Colon (tissue), 2 donors: Measurements from ENCODE around the gene TUBGCP4.
"Not testable (repeated sequence)": the region's sequence is repeated elsewhere in the genome, so short reads cannot be mapped to it uniquely, and the experiment has no call there.

Source experiments
- FAIRE-seq: peaks from 2 replicates; lab custom pipeline; 2012; peaks lifted over from hg19 to GRCh38; lab: Jason Lieb, UNC
- donor health status: control.
- donor health status: control.

The TUBGCP4 gene, protein sequence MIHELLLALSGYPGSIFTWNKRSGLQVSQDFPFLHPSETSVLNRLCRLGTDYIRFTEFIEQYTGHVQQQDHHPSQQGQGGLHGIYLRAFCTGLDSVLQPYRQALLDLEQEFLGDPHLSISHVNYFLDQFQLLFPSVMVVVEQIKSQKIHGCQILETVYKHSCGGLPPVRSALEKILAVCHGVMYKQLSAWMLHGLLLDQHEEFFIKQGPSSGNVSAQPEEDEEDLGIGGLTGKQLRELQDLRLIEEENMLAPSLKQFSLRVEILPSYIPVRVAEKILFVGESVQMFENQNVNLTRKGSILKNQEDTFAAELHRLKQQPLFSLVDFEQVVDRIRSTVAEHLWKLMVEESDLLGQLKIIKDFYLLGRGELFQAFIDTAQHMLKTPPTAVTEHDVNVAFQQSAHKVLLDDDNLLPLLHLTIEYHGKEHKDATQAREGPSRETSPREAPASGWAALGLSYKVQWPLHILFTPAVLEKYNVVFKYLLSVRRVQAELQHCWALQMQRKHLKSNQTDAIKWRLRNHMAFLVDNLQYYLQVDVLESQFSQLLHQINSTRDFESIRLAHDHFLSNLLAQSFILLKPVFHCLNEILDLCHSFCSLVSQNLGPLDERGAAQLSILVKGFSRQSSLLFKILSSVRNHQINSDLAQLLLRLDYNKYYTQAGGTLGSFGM

DNA sequence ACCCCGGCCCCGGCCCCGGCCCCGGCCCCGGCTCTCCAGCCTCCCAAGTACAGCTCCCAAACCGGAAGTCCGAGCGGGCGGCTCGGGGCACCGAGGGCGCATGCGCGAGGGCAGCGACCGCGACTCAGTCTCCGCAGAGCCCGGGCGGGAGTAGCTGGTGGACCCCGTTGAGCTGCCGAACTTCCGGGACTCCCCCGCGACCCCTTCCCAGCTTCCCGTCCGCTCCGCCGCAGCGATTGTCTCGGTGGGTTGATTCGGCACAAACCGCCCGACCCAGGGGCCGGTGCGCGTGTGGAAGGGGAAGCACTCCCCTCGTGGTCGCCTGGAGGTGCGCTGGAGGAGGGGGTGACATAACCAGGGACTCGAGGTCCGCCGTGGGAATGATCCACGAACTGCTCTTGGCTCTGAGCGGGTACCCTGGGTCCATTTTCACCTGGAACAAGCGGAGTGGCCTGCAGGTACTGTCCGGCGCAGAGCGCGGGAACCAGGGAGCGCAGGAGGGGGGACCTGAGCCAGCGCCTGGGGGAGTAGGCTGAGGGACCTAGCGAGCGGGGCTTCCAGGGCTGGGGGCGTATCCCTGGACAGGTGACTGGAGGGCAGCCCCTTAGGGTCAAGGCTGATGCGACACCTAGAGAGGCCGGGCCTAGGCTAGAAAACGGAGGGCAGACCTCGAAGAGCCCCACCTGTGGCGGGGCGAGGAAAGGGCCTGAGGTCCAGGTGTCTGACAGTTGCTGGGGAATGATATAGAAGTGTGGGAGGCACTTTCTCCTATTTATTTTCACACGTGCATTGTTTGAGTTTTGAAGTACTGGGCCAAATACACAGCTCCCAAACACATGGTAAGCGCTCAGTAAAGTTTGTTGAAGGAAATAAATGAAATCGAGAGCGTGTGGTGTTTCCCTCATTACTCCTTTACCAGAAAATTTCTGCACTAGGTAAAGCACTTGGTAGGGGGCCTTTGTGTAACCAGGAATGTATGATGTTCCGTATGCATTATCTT, at the start of gene TUBGCP4, which contains the start of gene ZSCAN29:
TSS of gene TUBGCP4 (plus strand) at position 127 of the 1,000 bp plus-strand sequence. CDS start at position 381, 254 bp downstream.
TSS of gene ZSCAN29 (minus strand) at position 69 of the 1,000 bp plus-strand sequence. CDS start 1,130 bp downstream, outside the sequence.
- no peak for FAIRE-seq

DNA sequence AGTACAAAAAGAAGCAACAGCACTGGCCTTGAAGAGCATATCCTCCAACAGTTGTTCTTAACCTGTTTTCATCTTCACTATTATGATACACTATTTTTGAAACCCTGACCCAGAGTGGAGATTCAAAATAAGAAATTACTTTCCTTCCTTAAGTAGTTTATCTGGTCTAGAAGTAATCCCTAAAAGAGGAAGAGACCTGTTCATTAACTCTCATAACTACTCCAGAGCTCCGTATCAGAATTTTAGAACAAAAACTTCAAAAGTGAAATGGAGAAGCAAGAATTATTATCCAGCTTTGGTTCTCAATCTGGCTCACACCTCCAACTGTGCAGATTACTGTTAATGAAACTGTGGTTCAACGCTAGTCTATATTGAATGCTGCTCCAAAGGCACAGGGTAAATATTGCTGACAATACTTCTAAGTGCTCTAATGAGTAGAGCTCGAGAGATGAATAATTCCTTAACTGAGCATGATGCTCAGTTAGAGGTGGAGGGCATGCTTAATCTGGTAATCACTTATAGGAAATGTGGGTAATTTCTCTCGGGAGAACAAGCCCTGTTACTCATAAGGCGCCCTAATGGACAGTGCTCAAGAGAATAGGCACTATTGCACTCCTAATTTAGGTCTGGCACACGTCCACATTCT, 45.7 kb upstream of the TUBGCP4 start:
- FAIRE-seq, result no peak

DNA sequence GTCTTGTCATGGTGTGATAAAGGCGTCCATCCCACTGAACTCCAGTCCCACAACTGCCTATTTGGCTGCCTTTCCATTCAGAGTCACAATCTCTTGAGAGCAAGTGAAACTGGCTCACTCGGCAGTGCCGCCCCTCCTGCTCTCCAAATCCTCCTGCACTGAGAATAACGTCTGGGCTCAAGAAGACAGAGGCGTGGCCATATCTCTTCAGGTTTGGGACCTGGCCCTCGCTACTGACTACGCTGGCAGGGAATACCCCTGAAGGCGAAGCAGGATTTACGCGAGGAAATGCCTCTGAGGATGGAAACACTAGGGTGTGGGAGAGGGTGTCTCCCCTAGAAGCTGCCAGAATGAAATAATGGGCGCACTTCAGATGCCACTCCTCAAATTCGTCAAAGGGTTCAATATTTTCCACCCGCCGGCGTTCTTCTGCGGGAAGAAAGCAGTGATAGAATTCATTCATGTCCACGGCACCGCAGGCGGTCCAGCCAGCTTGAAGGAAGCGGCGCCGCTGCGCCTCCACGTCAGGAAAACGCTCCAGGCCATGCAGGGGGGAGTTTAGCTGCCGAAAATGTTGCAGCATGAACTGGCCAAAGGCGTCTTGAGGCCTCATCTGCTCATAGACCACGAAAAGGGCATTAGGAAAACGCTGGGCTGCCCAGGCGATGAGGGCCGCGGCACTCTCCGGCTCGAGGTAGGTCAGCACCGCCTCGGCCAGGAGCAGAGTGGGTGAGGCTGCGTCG, 41.5 kb upstream of the TUBGCP4 start:
- FAIRE-seq, result no peak

DNA sequence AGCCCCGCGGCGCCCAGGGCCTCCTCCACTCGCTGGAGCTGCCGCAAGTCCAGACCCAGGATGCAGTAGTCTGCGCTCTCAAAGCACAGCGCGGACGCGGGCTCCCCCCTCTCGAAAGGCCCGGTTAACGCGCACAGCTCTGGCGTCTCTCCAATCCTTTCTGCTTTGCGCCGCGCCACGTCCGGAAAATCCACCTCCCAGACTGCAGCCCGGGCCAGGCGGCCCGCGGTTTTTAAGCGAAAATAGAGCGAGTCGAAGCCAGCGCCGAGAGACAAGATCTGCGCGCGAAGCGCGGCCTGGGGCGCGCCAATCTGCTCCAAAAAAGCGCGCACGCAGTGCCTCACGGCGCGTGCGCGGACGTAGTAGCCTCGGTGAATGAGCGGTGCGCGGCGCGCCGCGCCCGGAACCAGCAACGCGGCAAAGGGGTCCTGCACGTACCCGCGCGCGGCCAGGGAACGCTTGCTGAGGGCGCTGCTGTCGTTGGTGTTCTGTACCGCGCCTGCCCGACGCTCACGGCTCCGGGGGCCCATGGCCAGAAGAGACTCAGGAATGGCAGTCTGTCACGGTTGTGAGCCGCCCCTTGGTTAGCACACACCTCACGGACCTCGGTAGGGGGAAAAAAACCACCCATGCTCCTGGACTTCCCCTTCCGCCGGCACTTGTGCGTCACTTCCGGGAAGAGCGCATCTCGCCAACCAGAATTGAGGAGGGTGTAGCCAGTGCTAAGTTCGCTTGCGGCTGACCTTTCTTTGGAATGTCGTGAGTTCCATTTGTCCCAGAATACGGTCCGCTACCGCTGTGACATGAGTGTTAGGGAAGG, 40.7 kb upstream of the TUBGCP4 start, which contains the start of gene LCMT2:
TSS of gene LCMT2 (minus strand) at position 614 of the 820 bp plus-strand sequence. CDS start at position 530, 84 bp downstream.
- no peak for FAIRE-seq

DNA sequence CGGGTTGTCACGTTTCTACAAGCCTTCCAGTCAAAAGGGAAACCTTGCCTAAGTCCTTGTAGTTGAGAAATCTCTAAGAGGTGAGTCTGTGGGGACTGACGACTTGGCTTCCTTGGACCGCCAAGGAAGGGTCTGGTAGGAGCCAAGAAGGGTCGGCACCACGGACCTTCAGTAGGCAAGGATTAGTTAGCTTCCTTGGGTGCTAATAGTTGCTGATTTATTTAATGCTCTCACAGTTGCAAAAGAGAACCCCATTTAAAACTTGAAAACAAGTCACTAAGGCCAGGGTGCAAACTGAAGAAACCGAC, 40.2 kb upstream of the TUBGCP4 start:
- FAIRE-seq, result no peak

DNA sequence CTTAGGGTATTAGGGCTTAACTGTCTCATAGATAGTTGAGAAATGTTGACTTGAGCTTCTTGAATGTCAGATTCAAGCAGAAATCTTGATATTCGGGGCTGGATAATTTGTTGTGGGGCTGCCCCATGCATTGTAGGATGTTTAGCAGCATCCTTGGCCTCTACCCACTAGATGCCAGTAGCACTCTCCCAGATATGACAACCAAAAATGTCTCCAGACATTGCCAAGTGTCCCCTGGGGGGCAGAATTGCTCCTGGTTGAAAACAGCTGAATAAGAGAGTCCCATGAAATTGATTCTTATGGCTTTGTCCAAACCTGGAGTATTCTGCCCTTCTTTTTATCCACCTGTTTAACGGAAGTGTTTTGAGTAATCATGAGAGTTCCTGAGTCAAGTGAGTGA, 24.6 kb upstream of the TUBGCP4 start:
- no peak for FAIRE-seq

DNA sequence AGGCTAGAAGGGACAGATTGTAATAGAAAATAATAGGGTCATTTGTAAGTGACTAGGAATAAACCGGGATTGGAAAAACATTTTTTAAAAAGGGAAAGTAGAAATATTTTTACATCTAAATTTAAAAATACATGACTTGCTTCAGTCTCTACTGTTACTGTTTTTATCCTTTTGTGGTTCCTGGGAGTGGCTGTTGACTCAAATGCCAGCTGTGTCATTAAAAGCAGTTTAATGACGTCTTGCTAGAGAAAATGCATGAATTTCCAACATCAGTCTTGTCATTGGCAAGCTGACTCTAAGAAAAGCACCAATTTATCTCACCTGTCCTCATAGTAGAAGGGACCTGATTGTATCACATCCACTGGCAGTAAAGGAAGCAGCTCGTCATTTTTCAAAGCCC, 23.8 kb upstream of the TUBGCP4 start:
- no peak for FAIRE-seq

DNA sequence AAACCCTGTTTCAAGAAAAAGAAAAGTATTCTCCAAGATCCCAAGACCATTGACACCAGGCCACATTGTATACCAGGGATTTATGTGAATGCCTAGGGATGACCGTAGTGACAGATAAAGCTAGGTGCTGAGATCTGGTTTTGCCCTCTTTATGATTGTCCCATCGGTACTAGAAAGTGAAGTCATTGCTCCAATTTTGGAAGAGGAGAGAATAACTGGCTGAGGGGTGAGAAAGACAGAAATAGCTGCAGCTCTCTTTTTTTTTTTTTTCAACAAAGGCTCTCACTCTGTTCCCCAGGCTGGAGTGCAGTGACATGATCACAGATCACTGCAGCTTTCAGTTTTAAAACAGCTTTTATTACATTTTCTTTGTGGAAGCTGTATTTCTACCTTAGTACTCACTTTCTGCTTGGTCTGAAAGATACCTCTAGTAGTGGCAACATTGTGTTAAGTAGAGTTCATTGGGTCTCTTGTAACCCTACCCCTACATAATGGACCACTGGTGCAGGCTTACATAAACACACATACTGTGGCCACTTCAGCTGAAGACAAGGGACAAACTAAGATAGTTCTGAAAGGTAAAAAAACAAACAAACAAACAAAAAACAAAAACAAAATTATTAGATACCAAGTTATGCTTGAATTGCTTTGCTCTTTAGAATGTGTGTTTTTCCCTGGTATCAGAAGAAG, 18.1 kb upstream of the TUBGCP4 start:
- FAIRE-seq, result no peak

DNA sequence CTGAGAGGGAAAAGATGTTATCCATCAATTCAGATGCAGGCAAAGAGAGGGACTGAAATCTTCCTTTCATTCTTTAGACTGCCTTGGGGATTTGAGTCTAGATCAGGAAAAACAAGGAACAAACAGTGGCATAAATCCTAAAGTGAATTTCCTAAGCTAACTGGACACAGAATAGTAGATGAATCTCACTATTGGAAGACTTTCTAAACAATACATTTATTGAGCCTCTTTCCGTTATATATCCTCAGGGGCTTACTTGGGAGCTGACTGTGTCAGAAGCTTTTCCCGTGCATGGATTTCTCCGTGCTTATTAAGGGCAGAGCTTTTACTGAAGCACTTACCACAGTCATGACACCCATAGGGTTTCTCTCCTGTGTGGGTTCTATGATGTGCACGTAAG, 10.1 kb upstream of the TUBGCP4 start:
- FAIRE-seq, result no peak

DNA sequence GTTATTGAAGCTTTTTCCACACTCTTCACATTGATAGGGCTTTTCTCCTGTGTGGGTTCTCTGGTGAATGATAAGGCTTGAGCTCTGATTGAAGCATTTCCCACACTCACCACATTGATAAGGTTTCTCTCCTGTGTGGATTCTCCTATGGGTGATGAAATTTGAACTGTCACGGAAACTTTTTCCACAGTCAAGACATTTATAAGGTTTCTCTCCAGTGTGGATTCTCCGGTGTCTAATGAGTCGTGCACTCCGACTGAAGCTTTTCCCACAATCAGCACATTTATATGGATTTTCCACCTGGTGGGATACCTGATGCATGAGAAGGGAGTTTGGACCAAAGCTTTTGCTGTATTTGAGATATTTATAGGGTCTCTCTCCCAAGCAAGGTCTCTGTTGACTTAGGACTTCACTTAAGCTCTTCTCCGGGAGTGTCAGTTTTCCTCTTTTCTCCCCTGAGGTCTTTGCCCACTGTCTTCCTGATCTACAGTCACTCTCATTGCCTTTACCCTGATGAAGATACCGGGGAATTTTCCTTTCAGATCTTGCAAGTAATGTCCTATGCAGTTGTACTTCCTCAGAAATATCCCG, 9.5 kb upstream of the TUBGCP4 start:
- no peak for FAIRE-seq

DNA sequence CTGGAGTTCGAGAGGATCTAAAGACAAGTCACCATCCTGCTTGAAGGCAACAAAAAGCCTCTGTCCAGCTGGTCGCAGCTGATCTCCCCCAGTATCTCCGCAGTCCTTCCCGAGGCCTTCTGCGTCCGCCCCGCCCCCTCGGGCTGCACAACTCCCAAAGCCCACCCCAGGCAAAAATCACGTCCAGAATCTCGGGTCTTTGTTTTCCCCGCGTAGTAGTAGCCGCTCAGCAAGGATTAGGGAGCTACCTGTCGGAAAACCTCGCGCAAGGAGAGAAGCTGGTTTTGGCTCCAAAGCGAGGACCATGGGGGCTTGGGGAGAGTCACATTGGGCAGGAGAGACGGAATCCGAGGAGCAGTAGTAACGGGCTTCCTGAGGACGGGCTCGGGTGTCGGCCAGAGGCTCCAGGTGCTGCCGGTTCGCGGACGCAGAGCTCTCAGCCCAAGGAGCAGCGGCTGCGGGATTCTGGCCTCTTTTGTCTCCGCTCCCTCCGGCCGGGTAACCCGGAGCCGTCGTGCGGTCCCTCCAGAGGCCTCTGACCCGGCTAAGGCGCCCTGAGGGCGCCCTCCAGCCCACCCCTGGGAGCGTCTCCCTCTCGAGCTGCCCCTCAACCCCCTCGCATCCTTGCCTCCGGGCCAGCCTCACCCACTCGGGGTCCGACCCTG, 459 bp upstream of the TUBGCP4 start:
- no peak for FAIRE-seq

DNA sequence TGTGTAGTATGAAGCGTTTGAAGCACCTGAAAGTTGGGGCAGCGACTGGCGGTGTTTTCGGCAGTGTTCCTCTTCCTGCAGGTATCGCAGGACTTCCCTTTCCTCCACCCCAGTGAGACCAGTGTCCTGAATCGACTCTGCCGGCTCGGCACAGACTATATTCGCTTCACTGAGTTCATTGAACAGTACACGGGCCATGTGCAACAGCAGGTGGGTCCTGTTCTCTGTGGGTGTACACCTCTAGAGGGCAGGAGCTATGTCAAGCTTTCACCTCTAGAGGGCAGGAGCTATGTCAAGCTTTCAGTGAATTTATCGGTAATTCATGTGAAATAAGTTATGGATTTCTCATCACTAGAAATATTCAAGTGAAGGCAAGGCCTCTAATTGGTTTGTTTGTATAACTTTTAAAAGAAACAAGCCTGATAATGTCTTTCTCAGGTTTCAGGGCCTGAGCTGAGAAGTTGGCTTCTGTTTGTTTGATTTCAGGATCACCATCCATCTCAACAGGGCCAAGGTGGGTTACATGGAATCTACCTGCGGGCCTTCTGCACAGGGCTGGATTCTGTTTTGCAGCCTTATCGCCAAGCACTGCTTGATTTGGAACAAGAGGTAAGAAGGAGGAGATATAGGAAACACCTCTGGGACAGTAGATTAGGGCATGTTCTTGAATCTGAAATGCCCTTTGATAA, 5.3 kb downstream of the TUBGCP4 start:
- no peak for FAIRE-seq

DNA sequence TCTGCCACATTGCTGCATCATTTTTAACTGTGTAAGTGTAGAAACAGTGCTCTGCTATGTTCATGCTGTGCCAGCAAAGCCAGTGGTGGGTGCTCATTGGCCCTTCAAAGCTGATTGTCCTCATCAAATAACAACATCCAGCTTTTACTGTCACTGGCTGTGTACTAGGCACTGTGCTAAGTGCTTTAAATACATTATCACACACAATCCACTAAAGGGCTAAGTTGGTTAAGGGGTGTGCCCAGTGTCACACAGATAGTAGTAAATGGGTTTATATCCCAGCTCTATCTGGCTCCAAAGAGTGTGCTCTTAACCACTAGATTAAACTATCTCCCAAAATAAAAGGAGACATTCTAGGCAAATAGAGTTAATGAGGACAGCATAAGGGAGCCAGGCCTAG, 7.7 kb downstream of the TUBGCP4 start:
- no peak for FAIRE-seq

DNA sequence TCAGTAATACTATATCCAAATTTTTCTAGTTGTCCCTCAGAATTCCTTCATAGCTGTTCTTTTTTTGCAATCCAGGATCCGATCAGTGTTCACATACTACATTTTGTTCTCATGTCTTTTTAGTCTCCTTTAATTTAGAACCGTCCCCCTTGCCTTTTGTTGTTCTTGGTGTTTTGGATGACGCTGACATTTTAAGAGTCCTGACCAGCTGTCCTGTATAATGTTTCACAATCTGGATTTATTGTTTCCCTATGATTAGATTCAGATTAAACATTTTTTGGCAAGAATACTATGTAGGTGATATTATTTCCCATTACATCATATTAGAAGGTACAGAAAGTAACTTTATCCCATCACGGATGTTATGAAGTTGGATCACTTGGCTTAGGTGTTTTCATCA, 11.4 kb downstream of the TUBGCP4 start:
- FAIRE-seq, result no peak

DNA sequence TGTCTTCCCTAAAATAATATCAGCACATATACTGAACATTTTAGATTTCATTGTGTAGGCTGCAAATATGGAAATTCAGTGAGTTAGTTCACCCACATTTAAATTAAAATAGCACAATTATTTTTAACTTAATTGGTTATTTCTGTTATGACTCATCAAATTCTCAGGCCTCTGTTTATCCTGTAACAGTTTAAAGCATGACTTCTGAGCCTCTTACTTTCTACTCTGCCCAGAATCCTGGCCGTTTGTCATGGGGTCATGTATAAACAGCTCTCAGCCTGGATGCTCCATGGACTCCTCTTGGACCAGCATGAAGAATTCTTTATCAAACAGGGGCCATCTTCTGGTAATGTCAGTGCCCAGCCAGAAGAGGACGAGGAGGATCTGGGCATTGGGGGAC, 12.2 kb downstream of the TUBGCP4 start:
- no peak for FAIRE-seq

DNA sequence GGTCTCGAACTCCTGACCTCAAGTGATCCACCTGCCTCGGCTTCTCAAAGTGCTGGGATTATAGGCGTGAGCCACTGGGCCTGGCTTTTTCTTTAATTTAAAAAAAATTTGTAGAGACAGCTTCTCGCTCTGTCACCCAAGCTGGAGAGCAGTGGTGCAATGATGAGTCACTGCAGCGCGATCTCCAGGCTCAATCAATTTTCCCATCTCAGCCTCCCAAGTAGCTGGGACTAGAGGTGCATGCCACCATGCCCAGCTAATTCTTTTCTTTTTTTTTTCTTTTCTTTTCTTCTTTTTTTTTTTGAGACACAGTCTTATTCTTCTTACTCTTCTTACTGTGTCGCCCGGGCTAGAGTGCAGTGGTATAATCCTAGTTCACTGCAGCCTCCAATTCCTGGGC, 19.8 kb downstream of the TUBGCP4 start:
- no peak for FAIRE-seq

DNA sequence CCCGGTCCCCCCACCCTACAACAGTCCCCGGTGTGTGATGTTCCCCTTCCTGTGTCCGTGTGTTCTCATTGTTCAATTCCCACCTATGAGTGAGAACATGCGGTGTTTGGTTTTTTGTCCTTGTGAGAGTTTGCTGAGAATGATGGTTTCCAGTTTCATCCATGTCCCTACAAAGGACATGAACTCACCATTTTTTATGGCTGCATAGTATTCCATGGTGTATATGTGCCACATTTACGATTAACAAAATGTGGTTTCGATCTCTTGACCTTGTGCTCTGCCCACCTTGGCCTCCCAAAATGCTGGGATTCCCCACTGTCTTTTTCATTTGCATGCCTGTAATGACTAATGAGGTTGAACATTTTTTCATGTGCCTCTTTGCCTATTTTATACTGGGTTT, 22.7 kb downstream of the TUBGCP4 start:
- not testable (repeated sequence) for FAIRE-seq

DNA sequence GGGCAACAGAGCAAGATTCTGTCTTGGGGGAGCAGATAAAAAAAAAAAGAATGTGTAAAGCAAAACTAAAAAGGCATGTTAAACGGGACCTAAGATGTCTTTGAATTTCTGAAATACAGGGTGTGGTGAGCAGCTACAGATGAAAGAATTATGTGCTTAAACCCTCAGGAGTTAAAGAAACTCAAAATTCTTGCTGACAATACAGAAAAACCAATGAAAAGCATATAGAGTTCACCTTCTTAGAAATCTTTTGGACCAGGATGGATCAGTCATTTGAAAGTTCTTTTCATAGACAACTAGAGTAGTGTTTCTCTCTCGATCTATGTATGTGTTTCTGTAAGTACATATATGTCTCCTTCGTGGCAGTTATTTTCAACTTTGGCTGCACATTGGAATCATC, 31.4 kb downstream of the TUBGCP4 start:
- FAIRE-seq, result no peak
